Activated CD8-positive, alpha-beta T cell treated with anti-CD3 and anti-CD28 coated beads for 36 hours (primary cell): ENCODE data around the gene CACNA1C. TPM values are rescaled to one million over a fixed set of nuclear protein-coding genes. Genes with fewer than 3 reads are reported as not detected.

Experiments used
- ATAC-seq: fragments of 200-7000 bp; cut with Tn5 transposase; one replicate; pipeline ENCODE4 v1.10.0; 2021; ENCODE audit warnings: mild to moderate bottlenecking, moderate library complexity
- CTCF ChIA-PET: fragments of 350-600 bp; sonication (Branson Sonifier 250); formaldehyde crosslinking; loops from one replicate; lab custom pipeline; 2021; ENCODE audit warnings: antibody characterized with exemption; lab: Charles Lee
- POLR2A ChIA-PET: fragments of 350-600 bp; sonication (Branson Sonifier 250); formaldehyde crosslinking; loops from one replicate; lab custom pipeline; 2021; ENCODE audit warnings: antibody characterized with exemption; lab: Charles Lee
- DNase-seq: peaks from one replicate; pipeline ENCODE4 v3.0.0-alpha.2; 2020
- H3K27ac Mint-ChIP-seq: one replicate; pipeline ENCODE4 v1.8.0; 2021; ENCODE audit warnings: mild to moderate bottlenecking, mixed read lengths
- H3K27me3 Mint-ChIP-seq: one replicate; pipeline ENCODE4 v1.8.0; 2021; ENCODE audit warnings: mixed read lengths
- H3K36me3 Mint-ChIP-seq: one replicate; pipeline ENCODE4 v1.8.0; 2021; ENCODE audit warnings: low read depth, mixed read lengths
- H3K4me1 Mint-ChIP-seq: one replicate; pipeline ENCODE4 v1.8.0; 2021; ENCODE audit warnings: low read depth, mixed read lengths
- H3K4me3 Mint-ChIP-seq: one replicate; pipeline ENCODE4 v1.8.0; 2021; ENCODE audit warnings: mild to moderate bottlenecking, moderate library complexity, mixed read lengths
- H3K9me3 Mint-ChIP-seq: one replicate; pipeline ENCODE4 v1.8.0; 2021; ENCODE audit warnings: mixed read lengths
- intact Hi-C: fragments of 100-400 bp; cut with micrococcal nuclease; formaldehyde crosslinking; loops from one replicate; pipeline ENCODE4 v1.10.0; 2022
- total RNA-seq, 2 experiments: library from RNA; stranded (reverse); gene quantifications; one replicate each; pipeline ENCODE4 v1.2.3, GENCODE V29; 2021
- TF ChIP-seq, protein P1 (sequence below): fragments of 200-600 bp; IDR thresholded peaks from one replicate; pipeline ENCODE4 v1.8.0; 2022; ENCODE audit warnings: antibody characterized with exemption, mild to moderate bottlenecking

Gene CACNA1C
- total RNA-seq, 2 experiments from 2014 or later = 0.02 to 0.05 TPM

GRCh38 chr12:2617365-2617764 lies 564.6 kb downstream of the CACNA1C start:
- CTCF ChIA-PET = interaction anchor here (0.9 kb wide), 1 partner anchor 11 kb away, joined by 3 read pairs; no protein-coding TSS in a partner anchor
- POLR2A ChIA-PET = no interaction called here
- no peaks in the 10 kb centered on the region for H3K9me3 Mint-ChIP-seq

GRCh38 chr12:2618291-2618995 lies 565.7 kb downstream of the CACNA1C start:
- peaks cover 6% of the 10 kb centered on the region for H3K27me3 Mint-ChIP-seq

More at GRCh38 chr12:2617365-2617764, 564.6 kb downstream of the CACNA1C start:
- DNase-seq (no peak), ATAC-seq (no peak)
- H3K36me3 Mint-ChIP-seq = no peaks in the 10 kb centered on the region
- no peak overlapping the region for H3K27ac Mint-ChIP-seq
- TF ChIP-seq, protein P1, sequence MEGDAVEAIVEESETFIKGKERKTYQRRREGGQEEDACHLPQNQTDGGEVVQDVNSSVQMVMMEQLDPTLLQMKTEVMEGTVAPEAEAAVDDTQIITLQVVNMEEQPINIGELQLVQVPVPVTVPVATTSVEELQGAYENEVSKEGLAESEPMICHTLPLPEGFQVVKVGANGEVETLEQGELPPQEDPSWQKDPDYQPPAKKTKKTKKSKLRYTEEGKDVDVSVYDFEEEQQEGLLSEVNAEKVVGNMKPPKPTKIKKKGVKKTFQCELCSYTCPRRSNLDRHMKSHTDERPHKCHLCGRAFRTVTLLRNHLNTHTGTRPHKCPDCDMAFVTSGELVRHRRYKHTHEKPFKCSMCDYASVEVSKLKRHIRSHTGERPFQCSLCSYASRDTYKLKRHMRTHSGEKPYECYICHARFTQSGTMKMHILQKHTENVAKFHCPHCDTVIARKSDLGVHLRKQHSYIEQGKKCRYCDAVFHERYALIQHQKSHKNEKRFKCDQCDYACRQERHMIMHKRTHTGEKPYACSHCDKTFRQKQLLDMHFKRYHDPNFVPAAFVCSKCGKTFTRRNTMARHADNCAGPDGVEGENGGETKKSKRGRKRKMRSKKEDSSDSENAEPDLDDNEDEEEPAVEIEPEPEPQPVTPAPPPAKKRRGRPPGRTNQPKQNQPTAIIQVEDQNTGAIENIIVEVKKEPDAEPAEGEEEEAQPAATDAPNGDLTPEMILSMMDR = no peak
- intact Hi-C loops = no loop called here
- H3K4me3 Mint-ChIP-seq = no peak overlapping the region
- H3K4me1 Mint-ChIP-seq = peaks cover 3% of the 10 kb centered on the region
- peaks cover 6% of the 10 kb centered on the region for H3K27me3 Mint-ChIP-seq

GRCh38 chr12:2619136-2619535 lies 566.3 kb downstream of the CACNA1C start:
- POLR2A ChIA-PET = no interaction called here
- ATAC-seq (no peak), DNase-seq (no peak)
- no peak overlapping the region for H3K27ac Mint-ChIP-seq
- H3K4me3 Mint-ChIP-seq = no peak overlapping the region
- TF ChIP-seq, protein P1 = no peak
- no peaks in the 10 kb centered on the region for H3K9me3 Mint-ChIP-seq
- no peaks in the 10 kb centered on the region for H3K36me3 Mint-ChIP-seq
- CTCF ChIA-PET = no interaction called here
- peaks cover 3% of the 10 kb centered on the region for H3K27me3 Mint-ChIP-seq
- no peaks in the 10 kb centered on the region for H3K4me1 Mint-ChIP-seq
- intact Hi-C loops = no loop called here

More at GRCh38 chr12:2618291-2618995, 565.7 kb downstream of the CACNA1C start:
- Mint-ChIP-seq H3K27ac (no peak overlapping the region), H3K4me3 (no peak overlapping the region), H3K4me1 (peaks cover 3% of the 10 kb centered on the region), H3K9me3 (no peaks in the 10 kb centered on the region), H3K36me3 (no peaks in the 10 kb centered on the region)
- ChIA-PET POLR2A (no interaction called here), CTCF (no interaction called here)
- DNase-seq (no peak), ATAC-seq (no peak)
- TF ChIP-seq, protein P1 = no peak
- intact Hi-C loops = no loop called here

DNA sequence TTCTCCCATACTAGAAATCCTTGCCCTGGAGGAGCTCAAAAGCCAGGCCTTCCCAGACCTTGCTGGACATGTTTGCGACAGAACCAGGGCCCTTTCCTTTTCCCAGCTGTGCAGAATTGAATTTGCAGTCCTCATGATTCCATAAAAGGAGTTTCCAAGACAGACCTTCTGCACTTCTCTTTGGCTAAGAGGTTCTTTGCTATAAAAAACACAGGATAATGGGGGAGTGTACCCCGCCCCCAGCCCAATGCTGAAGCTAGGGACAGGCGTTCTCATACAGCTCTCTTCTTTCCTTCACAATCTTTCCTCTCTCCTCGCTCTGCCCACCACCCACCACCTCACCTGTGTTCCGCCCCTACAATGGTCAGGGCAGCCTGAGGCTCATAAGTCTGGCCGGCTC lies 569.7 kb downstream of the CACNA1C start:
- ATAC-seq (no peak), DNase-seq (no peak)
- H3K4me1 Mint-ChIP-seq = no peaks in the 10 kb centered on the region
- intact Hi-C loops = no loop called here
- ChIA-PET CTCF (no interaction called here), POLR2A (no interaction called here)
- H3K36me3 Mint-ChIP-seq = no peaks in the 10 kb centered on the region
- TF ChIP-seq, protein P1 = no peak
- H3K27me3 Mint-ChIP-seq = peaks cover 7% of the 10 kb centered on the region
- no peak overlapping the region for H3K4me3 Mint-ChIP-seq
- no peak overlapping the region for H3K27ac Mint-ChIP-seq
- H3K9me3 Mint-ChIP-seq = no peaks in the 10 kb centered on the region

GRCh38 chr12:2623472-2623871 lies 570.7 kb downstream of the CACNA1C start:
- ATAC-seq = no peak
- Mint-ChIP-seq H3K4me1 (no peaks in the 10 kb centered on the region), H3K4me3 (no peak overlapping the region), H3K9me3 (no peaks in the 10 kb centered on the region), H3K27ac (no peak overlapping the region), H3K27me3 (peaks cover 12% of the 10 kb centered on the region), H3K36me3 (no peaks in the 10 kb centered on the region)
- POLR2A ChIA-PET = no interaction called here
- CTCF ChIA-PET = no interaction called here
- DNase-seq = no peak
- intact Hi-C loops = no loop called here
- TF ChIP-seq, protein P1 = no peak
